H1 (cell line): ENCODE results near the gene JPH3. TPM values are rescaled to one million over a fixed set of nuclear protein-coding genes. Genes with fewer than 3 reads are reported as not detected.

Experiments
- CTCF ChIA-PET: fragments of 300-600 bp; sonication (Branson Sonifier 250); formaldehyde crosslinking; loops from one replicate; lab custom pipeline; 2021; ENCODE audit not compliant: partially characterized antibody; lab: Charles Lee
- POLR2A ChIA-PET: fragments of 300-600 bp; sonication (Branson Sonifier 250); formaldehyde crosslinking; loops from one replicate; lab custom pipeline; 2021; ENCODE audit warnings: inconsistent platforms; ENCODE audit not compliant: partially characterized antibody; lab: Charles Lee
- DNase-seq, 2 experiments: peaks; one replicate each; pipeline versions ENCODE4 v3.0.0 to v3.0.0-alpha.2; 2010 to 2022; ENCODE audit warnings: low spot score in 2 of 2, low read depth in 1 of 2, mixed read lengths in 1 of 2
- FAIRE-seq: peaks from 2 replicates; lab custom pipeline; 2011; peaks lifted over from hg19 to GRCh38; lab: Jason Lieb, UNC
- H2AFZ ChIP-seq: 2 replicates; pipeline ENCODE4 v1.8.1; 2012; ENCODE audit warnings: low read length, inconsistent platforms
- H2AK5ac ChIP-seq: 2 replicates; pipeline ENCODE4 v1.6.1; 2013; ENCODE audit warnings: low read depth, low read length
- H2BK120ac ChIP-seq: replicated peaks from 2 replicates; pipeline ENCODE3; 2013; ENCODE audit warnings: low read depth, low read length, inconsistent platforms
- H2BK12ac ChIP-seq: 2 replicates; pipeline ENCODE4 v1.6.1; 2013; ENCODE audit warnings: low read depth, low read length
- H2BK15ac ChIP-seq: 2 replicates; pipeline ENCODE4 v1.6.1; 2013; ENCODE audit warnings: low read length
- H2BK20ac ChIP-seq: 2 replicates; pipeline ENCODE4 v1.6.1; 2013; ENCODE audit warnings: low read length
- H2BK5ac ChIP-seq: 2 replicates; pipeline ENCODE4 v1.6.1; 2013; ENCODE audit warnings: low read depth, low read length
- H3K14ac ChIP-seq: 2 replicates; pipeline ENCODE4 v1.6.1; 2013; ENCODE audit warnings: inconsistent platforms; ENCODE audit not compliant: insufficient read length
- H3K18ac ChIP-seq: 2 replicates; pipeline ENCODE4 v1.6.1; 2013; ENCODE audit warnings: low read length; ENCODE audit errors: extremely low read depth
- H3K23ac ChIP-seq: 2 replicates; pipeline ENCODE4 v1.6.1; 2013; ENCODE audit warnings: inconsistent platforms; ENCODE audit not compliant: insufficient read length
- H3K23me2 ChIP-seq: 2 replicates; pipeline ENCODE4 v1.6.1; 2013; ENCODE audit warnings: low read depth, low read length
- H3K27ac ChIP-seq: 2 replicates; pipeline ENCODE4 v1.6.1; 2011; ENCODE audit warnings: low read depth, low read length, inconsistent platforms
- H3K27me3 ChIP-seq, 4 experiments: replicated peaks in 1 of 4; 1 replicate in 1 of 4; 2 replicates in 3 of 4; pipeline versions ENCODE4 v1.6.1 to v1.8.1; 2011 to 2013; ENCODE audit warnings: low read length in 3 of 4, mild to moderate bottlenecking in 3 of 4, inconsistent platforms in 2 of 4, mixed read lengths in 2 of 4, moderate library complexity in 1 of 4; ENCODE audit not compliant: control insufficient read depth in 3 of 4, insufficient read depth in 3 of 4; ENCODE audit errors: extremely low read depth in 1 of 4
- H3K36me3 ChIP-seq, 4 experiments: 2 replicates each; pipeline versions ENCODE4 v1.6.1 to v1.8.1; 2011 to 2013; ENCODE audit warnings: mild to moderate bottlenecking in 4 of 4, low read length in 3 of 4, moderate library complexity in 2 of 4, control low read depth in 1 of 4, inconsistent platforms in 1 of 4; ENCODE audit not compliant: insufficient read depth in 4 of 4, control insufficient read depth in 2 of 4
- H3K4ac ChIP-seq: replicated peaks from 2 replicates; pipeline ENCODE3; 2013; ENCODE audit warnings: low read length, low read depth, mixed read lengths, inconsistent platforms; ENCODE audit not compliant: insufficient read length
- H3K4me1 ChIP-seq, 4 experiments: replicated peaks in 1 of 4; 1 replicate in 1 of 4; 2 replicates in 3 of 4; pipeline versions ENCODE4 v1.6.1 to v1.8.1; 2011 to 2013; ENCODE audit warnings: low read length in 3 of 4, inconsistent platforms in 2 of 4, mixed read lengths in 1 of 4; ENCODE audit not compliant: insufficient read depth in 4 of 4, control insufficient read depth in 3 of 4
- H3K4me2 ChIP-seq, 2 experiments: 2 replicates each; pipeline versions ENCODE4 v1.6.1 to v1.8.1; 2011 to 2013; ENCODE audit warnings: low read depth in 2 of 2, low read length in 2 of 2, control low read depth in 1 of 2, inconsistent platforms in 1 of 2, mild to moderate bottlenecking in 1 of 2; ENCODE audit not compliant: insufficient read depth in 1 of 2
- H3K4me3 ChIP-seq, 4 experiments: fragments of 200-600, 300-600 bp in 1 of 4; sonication (generic), shearing (Covaris generic), sonication (Bioruptor Twin) in 1 of 4; 2 replicates each; pipeline versions ENCODE4 v1.5.1 to v1.8.1; 2011 to 2016; ENCODE audit warnings: low read length in 4 of 4, low read depth in 3 of 4, control low read depth in 2 of 4, inconsistent platforms in 2 of 4, mild to moderate bottlenecking in 2 of 4, mixed read lengths in 1 of 4, moderate library complexity in 1 of 4; ENCODE audit not compliant: insufficient read depth in 2 of 4; ENCODE audit errors: extremely low read depth in 1 of 4
- H3K56ac ChIP-seq: replicated peaks from 2 replicates; pipeline ENCODE3; 2013; ENCODE audit warnings: low read depth, mild to moderate bottlenecking, mixed read lengths, low read length, inconsistent platforms; ENCODE audit not compliant: insufficient read length
- H3K79me1 ChIP-seq: 2 replicates; pipeline ENCODE4 v1.6.1; 2013; ENCODE audit warnings: low read depth, low read length, control low read depth
- H3K79me2 ChIP-seq, 2 experiments: 2 replicates each; pipeline versions ENCODE4 v1.6.1 to v1.8.1; 2012 to 2013; ENCODE audit warnings: low read length in 2 of 2, mild to moderate bottlenecking in 2 of 2, inconsistent platforms in 1 of 2; ENCODE audit not compliant: insufficient read depth in 2 of 2, control insufficient read depth in 1 of 2
- H3K9ac ChIP-seq, 4 experiments: replicated peaks in 1 of 4; 1 replicate in 1 of 4; 2 replicates in 3 of 4; pipeline versions ENCODE4 v1.6.1 to v1.8.1; 2011 to 2013; ENCODE audit warnings: low read depth in 3 of 4, low read length in 3 of 4, control low read depth in 2 of 4, mild to moderate bottlenecking in 2 of 4, moderate library complexity in 2 of 4, inconsistent platforms in 1 of 4; ENCODE audit errors: extremely low read depth in 1 of 4
- H3K9me3 ChIP-seq, 2 experiments: 2 replicates each; pipeline versions ENCODE4 v1.6.1 to v1.8.1; 2012 to 2013; ENCODE audit warnings: mild to moderate bottlenecking in 2 of 2, moderate library complexity in 2 of 2, control low read depth in 1 of 2, inconsistent platforms in 1 of 2, low read depth in 1 of 2, low read length in 1 of 2, mixed read lengths in 1 of 2; ENCODE audit not compliant: insufficient read depth in 2 of 2
- H4K20me1 ChIP-seq, 2 experiments: replicated peaks in 1 of 2; 2 replicates each; pipeline versions ENCODE3 to v1.8.1; 2011 to 2013; ENCODE audit warnings: inconsistent platforms in 2 of 2, low read length in 2 of 2, mild to moderate bottlenecking in 1 of 2; ENCODE audit not compliant: insufficient read depth in 2 of 2, control insufficient read depth in 1 of 2
- H4K5ac ChIP-seq: 2 replicates; pipeline ENCODE4 v1.6.1; 2013; ENCODE audit warnings: low read length, low read depth, mixed read lengths, inconsistent platforms; ENCODE audit not compliant: insufficient read length
- H4K8ac ChIP-seq: 2 replicates; pipeline ENCODE4 v1.8.0; 2013; ENCODE audit warnings: mild to moderate bottlenecking, moderate library complexity, low read length, inconsistent platforms; ENCODE audit not compliant: insufficient read depth; ENCODE audit errors: extremely low read depth
- H4K91ac ChIP-seq: replicated peaks from 2 replicates; pipeline ENCODE3; 2013; ENCODE audit warnings: low read length, mixed read lengths, inconsistent platforms; ENCODE audit not compliant: insufficient read length
- WGBS, 2 experiments: shearing (Covaris generic) in 1 of 2; methylation state at CpG; one replicate each; pipeline versions ENCODE4 v1.1.6 to v1.1.7; 2013 to 2015; ENCODE audit warnings: low lambda C conversion rate in 2 of 2, mixed read lengths in 2 of 2, inconsistent platforms in 1 of 2, low coverage in 1 of 2, missing lambda C conversion rate in 1 of 2; ENCODE audit not compliant: insufficient replicate concordance in 2 of 2, insufficient coverage in 1 of 2, insufficient read length in 1 of 2; ENCODE audit errors: extremely low coverage in 1 of 2, missing lambda C conversion rate in 1 of 2; 5-methylcytosine and 5-hydroxymethylcytosine counted together
- polyA plus RNA-seq, 7 experiments: library from polyadenylated mRNA; depleted of rRNA in 3 of 7; stranded (reverse) in 5 of 7; unstranded in 2 of 7; fragments of >200 nt in 5 of 7; fragments of 200-250 nt in 2 of 7; gene quantifications; 1 replicate in 5 of 7; 2 replicates in 1 of 7; 4 replicates in 1 of 7; pipeline versions ENCODE4 v1.2.1 to v1.2.3, GENCODE V29; 2011 to 2013; ENCODE audit warnings: missing spikeins in 2 of 7, mixed read lengths in 2 of 7
- total RNA-seq: library from RNA; stranded (reverse); fragmentation: NEBNext Ultra II Directional; extraction: Animal tissue kit (Norgen Biotek cat#: 25700); gene quantifications from 2 replicates; pipeline ENCODE4 v1.2.1, GENCODE V29; 2021

The JPH3 gene
- total and polyA plus RNA-seq, 2 of the 8 experiments (the other 6 are each of a cell fraction or from before 2014, with no cell fraction given), result 10.3 to 28.3 TPM

- Histone ChIP-seq H3K79me2 (no peaks in the 10 kb centered on the region), H4K91ac (no peak overlapping the region), H2BK120ac (no peak overlapping the region), H3K23me2 (no peaks in the 10 kb centered on the region), H2AFZ (no peak overlapping the region), H2BK20ac (no peak overlapping the region), H2BK15ac (no peak overlapping the region), H2BK5ac (no peak overlapping the region), H3K18ac (no peak overlapping the region), H3K23ac (no peak overlapping the region), H2AK5ac (no peak overlapping the region), H3K36me3 (peaks cover 9 to 43% (median 24%) of the 10 kb centered on the region in 4 experiments; a peak in 7 of 8 replicates), H3K9me3 (no peaks in the 10 kb centered on the region), H4K20me1 (peaks cover 7 to 8% of the 10 kb centered on the region in 2 experiments), H3K14ac (no peak overlapping the region), H3K4me1 (no peaks in the 10 kb centered on the region), H4K8ac (no peak overlapping the region), H3K4ac (no peak overlapping the region), H3K4me3 (no peak overlapping the region), H3K27ac (no peak overlapping the region), H4K5ac (no peak overlapping the region), H3K79me1 (no peaks in the 10 kb centered on the region), H2BK12ac (no peak overlapping the region), H3K4me2 (no peak overlapping the region), H3K9ac (no peak overlapping the region), H3K56ac (no peak overlapping the region), H3K27me3 (no peaks in the 10 kb centered on the region)
- FAIRE-seq (no peak), DNase-seq (no peak)
- ChIA-PET POLR2A (no interaction called here), CTCF (interaction anchor here (0.8 to 1.6 kb wide), 4 partner anchors 24 to 267 kb away, joined by 3 to 5 read pairs (median 3); no protein-coding TSS in a partner anchor)
- 88% methylated on average over 7 of the region's 7 CpGs; no CpG with 5 or more reads in 1 of the 2 experiments for WGBS, 2 experiments
These were observed 95.9 kb downstream of the JPH3 start for GRCh38 chr16:87698241-87698640.
